GM08714 (cell line): ENCODE measurements around the gene NCS1.
"Not testable (repeated sequence)": the region's sequence is repeated elsewhere in the genome, so short reads cannot be mapped to it uniquely, and the experiment has no call there.

Experiments
- H3K4me3 ChIP-seq: fragments of 200-500 bp; sonication (Bioruptor generic); 2 replicates; pipeline ENCODE4 v1.5.1; 2014; ENCODE audit warnings: mild to moderate bottlenecking, low read length, inconsistent platforms
- ZNF274 ChIP-seq: IDR thresholded peaks from 2 replicates; pipeline ENCODE4 v1.6.1; 2012; ENCODE audit warnings: mild to moderate bottlenecking, low read depth, low read length

Gene NCS1

GRCh38 chr9:130267930-130268329 is 95.7 kb downstream of the NCS1 start:
- no peak for TF ChIP-seq ZNF274
- no peak overlapping the region for H3K4me3 ChIP-seq

GRCh38 chr9:130268521-130269211 is 96.5 kb downstream of the NCS1 start:
- H3K4me3 ChIP-seq, result no peak overlapping the region
- no peak for TF ChIP-seq ZNF274

GRCh38 chr9:130271473-130271872 is 99.3 kb downstream of the NCS1 start:
- TF ChIP-seq ZNF274, result no peak
- H3K4me3 ChIP-seq, result no peak overlapping the region

GRCh38 chr9:130275156-130275555 is 103.0 kb downstream of the NCS1 start:
- TF ChIP-seq ZNF274, result no peak
- no peak overlapping the region for H3K4me3 ChIP-seq

GRCh38 chr9:130276121-130276520 is 103.9 kb downstream of the NCS1 start:
- TF ChIP-seq ZNF274, result no peak
- H3K4me3 ChIP-seq, result no peak overlapping the region

GRCh38 chr9:130276955-130277354 is 104.8 kb downstream of the NCS1 start:
- no peak overlapping the region for H3K4me3 ChIP-seq
- no peak for TF ChIP-seq ZNF274

- H3K4me3 ChIP-seq, result not testable (repeated sequence)
Observed at GRCh38 chr9:130277525-130277924, 105.3 kb downstream of the NCS1 start.

- no peak for TF ChIP-seq ZNF274
- no peak overlapping the region for H3K4me3 ChIP-seq
Observed at GRCh38 chr9:130283539-130284248, 111.5 kb downstream of the NCS1 start.

- no peak overlapping the region for H3K4me3 ChIP-seq
- no peak for TF ChIP-seq ZNF274
Observed at GRCh38 chr9:130284249-130284625, 112.0 kb downstream of the NCS1 start.

- H3K4me3 ChIP-seq, result no peak overlapping the region
- no peak for TF ChIP-seq ZNF274
Observed at GRCh38 chr9:130284690-130285089, 112.5 kb downstream of the NCS1 start.

GRCh38 chr9:130285271-130285670 is 113.1 kb downstream of the NCS1 start:
- H3K4me3 ChIP-seq, result no peak overlapping the region
- TF ChIP-seq ZNF274, result no peak

GRCh38 chr9:130286072-130286770 is 114.0 kb downstream of the NCS1 start:
- no peak for TF ChIP-seq ZNF274
- no peak overlapping the region for H3K4me3 ChIP-seq
